ENCODE measurements around the gene DNM3. TPM values are rescaled to one million over a fixed set of nuclear protein-coding genes. Genes with fewer than 3 reads are reported as not detected.

The DNM3 gene
- total and polyA plus RNA-seq, 2 experiments from 2014 or later = 5.2 to 12.2 TPM

- Histone ChIP-seq H3K79me2 (replicated peaks; ENCODE audit: insufficient read depth) (no peaks in the 10 kb centered on the region), H3K4me2 (no peak overlapping the region), H3K36me3 (ENCODE audit: insufficient read depth) (no peaks in the 10 kb centered on the region), H3K4me3 (no peak overlapping the region), H3F3A (replicated peaks; ENCODE audit: low read depth) (no peaks in the 10 kb centered on the region), H4K20me1 (replicated peaks; ENCODE audit: insufficient read depth) (no peaks in the 10 kb centered on the region), H3K4me1 (ENCODE audit: insufficient read depth) (peaks cover 15% of the 10 kb centered on the region), H3K9me2 (ENCODE audit: insufficient read depth) (peaks cover 4% of the 10 kb centered on the region; the same call in 1 of the 2 replicates), H2AFZ (no peak overlapping the region), H3K27ac (ENCODE audit: low read depth) (no peak overlapping the region), H3K27me3 (ENCODE audit: insufficient read depth) (no peaks in the 10 kb centered on the region)
- Mint-ChIP-seq H3K36me3 (ENCODE audit: low read depth) (no peaks in the 10 kb centered on the region), H3K27me3 (ENCODE audit: insufficient read depth, low read depth, poor library complexity) (no peaks in the 10 kb centered on the region), H3K27ac (no peak overlapping the region), H3K4me3 (no peak overlapping the region), H3K9me3 (no peaks in the 10 kb centered on the region), H3K4me1 (peaks cover 29% of the 10 kb centered on the region)
- DNase-seq (ENCODE audit: low spot score) (no peak), ATAC-seq (no peak)
- TF ChIP-seq ETS1 (IDR thresholded peaks at IDR 0.05) (no peak), ZNF462 (CRISPR knock-in tag; IDR thresholded peaks at IDR 0.05) (no peak), NANOG (IDR thresholded peaks at IDR 0.05; ENCODE audit: borderline replicate concordance) (no peak), REST (IDR thresholded peaks at IDR 0.05; ENCODE audit: unreplicated experiment) (no peak), JUNB (IDR thresholded peaks at IDR 0.05; ENCODE audit: unreplicated experiment) (no peak)
Measured at GRCh38 chr1:171816300-171816901, 24.9 kb upstream of the DNM3 start.
